ENCODE data around the gene SSU72. TPM values are rescaled to one million over a fixed set of nuclear protein-coding genes. Genes with fewer than 3 reads are reported as not detected.

The SSU72 gene
- total RNA-seq, 1 donor from 2014 or later = 136 TPM

DNA sequence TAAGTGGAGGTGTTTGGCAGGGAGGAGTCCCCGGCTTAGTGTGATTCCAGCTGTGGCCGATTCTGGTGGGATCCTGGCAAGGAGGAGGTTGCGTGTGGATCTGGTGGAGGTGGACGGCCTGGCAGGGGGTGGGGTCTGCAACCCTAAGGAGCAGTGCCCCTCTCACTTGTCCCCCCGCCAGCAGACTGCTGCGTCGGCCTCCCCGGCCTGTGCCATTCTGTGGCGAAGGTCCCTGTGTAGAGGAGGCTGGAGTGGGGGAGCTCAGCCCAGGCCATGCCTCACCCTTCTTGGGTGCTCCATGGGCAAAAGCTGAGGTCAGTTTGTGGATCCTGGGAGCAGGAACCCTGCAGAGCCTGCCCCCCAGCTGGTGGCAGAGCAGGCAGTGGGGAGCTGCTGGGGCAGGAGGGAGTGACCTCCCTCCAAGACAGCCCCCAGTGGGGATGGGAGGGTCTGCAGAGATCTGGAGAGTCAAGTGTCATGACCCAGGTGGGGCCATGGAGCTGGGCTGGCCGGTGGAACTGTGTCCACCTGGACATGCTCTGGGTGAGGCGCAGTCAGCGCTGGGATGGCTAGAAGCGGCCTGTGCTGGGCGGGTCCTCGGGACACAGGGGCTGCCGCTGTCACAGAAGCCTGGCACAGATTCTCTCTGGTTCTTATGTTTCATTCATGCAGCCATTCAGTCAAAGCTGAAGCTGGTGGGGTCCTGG lies 45.9 kb upstream of the SSU72 start:
- no peak overlapping the region for H3K4me3 ChIP-seq (ENCODE audit: low read depth, low read length)
- DNase-seq (ENCODE audit: low read depth) = no peak
- TF ChIP-seq, protein P1, sequence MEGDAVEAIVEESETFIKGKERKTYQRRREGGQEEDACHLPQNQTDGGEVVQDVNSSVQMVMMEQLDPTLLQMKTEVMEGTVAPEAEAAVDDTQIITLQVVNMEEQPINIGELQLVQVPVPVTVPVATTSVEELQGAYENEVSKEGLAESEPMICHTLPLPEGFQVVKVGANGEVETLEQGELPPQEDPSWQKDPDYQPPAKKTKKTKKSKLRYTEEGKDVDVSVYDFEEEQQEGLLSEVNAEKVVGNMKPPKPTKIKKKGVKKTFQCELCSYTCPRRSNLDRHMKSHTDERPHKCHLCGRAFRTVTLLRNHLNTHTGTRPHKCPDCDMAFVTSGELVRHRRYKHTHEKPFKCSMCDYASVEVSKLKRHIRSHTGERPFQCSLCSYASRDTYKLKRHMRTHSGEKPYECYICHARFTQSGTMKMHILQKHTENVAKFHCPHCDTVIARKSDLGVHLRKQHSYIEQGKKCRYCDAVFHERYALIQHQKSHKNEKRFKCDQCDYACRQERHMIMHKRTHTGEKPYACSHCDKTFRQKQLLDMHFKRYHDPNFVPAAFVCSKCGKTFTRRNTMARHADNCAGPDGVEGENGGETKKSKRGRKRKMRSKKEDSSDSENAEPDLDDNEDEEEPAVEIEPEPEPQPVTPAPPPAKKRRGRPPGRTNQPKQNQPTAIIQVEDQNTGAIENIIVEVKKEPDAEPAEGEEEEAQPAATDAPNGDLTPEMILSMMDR (conservative IDR thresholded peaks at IDR 0.05; ENCODE audit: low read depth, low read length) = no peak

DNA sequence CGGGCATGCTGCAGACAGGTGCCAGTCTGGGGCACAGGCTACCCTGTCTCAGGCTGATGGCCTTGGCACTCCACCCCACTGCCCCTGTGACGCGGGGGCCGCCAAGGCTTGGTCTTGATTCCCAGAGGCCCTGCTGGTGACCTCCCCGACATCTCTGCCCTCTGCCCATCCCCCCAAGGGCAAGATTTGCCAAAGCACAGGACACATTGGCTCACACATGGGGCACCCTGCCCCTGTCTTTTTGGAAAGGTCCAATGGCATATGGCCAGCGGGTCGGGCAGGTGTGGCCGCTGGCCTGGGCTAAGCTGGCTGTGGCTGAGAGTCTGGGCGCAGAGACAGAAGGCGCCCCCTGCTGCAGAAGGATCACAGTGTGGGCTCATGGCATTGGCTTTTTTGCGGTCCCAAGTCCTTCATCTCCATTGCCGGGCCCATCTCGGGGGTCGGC lies 45.3 kb upstream of the SSU72 start:
- no peak overlapping the region for H3K4me3 ChIP-seq (ENCODE audit: low read depth, low read length)
- TF ChIP-seq, protein P1 (conservative IDR thresholded peaks at IDR 0.05; ENCODE audit: low read depth, low read length) = peak; percentile 44
- no peak for DNase-seq (ENCODE audit: low read depth)

DNA sequence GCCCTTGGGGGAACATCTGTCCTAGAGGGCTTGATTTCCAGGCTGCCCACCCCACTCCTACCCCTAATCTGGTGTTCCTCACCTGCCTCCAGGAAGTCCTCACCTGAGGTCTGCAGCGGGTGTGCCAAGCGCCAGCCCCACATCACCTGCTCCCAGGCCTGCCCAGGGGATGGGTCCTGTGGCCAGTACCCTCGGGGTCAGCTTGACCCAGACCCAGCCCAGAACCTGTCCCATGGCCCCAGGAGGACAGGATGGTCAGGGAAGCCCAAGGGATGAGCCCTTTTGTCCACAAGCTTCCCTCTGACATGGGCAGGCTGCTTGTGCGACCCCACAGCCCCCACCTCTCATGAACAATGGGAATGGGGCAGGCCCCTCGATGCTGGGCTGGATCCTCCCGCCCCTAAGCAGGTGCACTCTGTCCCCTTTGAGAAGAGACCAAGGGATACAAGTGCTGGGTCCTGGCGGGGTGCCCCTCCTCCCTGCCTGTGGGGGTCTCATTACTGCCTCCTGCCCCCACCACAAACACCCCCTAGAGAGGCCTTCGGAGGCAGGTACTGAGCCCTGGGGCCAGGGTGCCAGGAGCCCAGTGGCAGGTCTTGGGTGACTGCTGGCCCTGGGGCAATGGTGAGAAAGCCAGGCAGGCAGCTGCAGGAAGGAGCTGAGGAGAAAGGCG lies 43.9 kb upstream of the SSU72 start:
- no peak for DNase-seq (ENCODE audit: low read depth)
- TF ChIP-seq, protein P1 (conservative IDR thresholded peaks at IDR 0.05; ENCODE audit: low read depth, low read length) = no peak
- no peak overlapping the region for H3K4me3 ChIP-seq (ENCODE audit: low read depth, low read length)

DNA sequence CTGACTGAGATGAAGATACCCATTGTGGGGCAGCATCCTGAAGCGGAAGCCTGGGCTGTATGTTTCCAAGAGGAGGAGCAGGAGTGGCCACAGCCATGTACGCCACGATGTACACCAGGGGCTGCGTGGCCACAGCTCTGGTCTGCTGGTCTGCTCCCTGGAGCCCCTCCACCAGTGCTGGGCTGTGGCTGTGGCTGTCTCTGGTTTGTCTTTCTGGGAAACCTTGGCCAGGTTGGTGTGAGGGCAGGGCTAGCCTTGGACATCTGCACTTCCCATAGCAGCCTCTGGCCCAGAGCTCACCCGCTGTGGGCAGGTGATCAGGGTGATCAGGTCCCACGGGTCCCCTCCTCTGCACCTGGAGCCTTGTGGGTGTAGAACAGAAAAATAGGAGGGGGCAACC lies 43.3 kb upstream of the SSU72 start:
- TF ChIP-seq, protein P1 (conservative IDR thresholded peaks at IDR 0.05; ENCODE audit: low read depth, low read length) = no peak
- DNase-seq (ENCODE audit: low read depth) = no peak
- H3K4me3 ChIP-seq (ENCODE audit: low read depth, low read length) = no peak overlapping the region

DNA sequence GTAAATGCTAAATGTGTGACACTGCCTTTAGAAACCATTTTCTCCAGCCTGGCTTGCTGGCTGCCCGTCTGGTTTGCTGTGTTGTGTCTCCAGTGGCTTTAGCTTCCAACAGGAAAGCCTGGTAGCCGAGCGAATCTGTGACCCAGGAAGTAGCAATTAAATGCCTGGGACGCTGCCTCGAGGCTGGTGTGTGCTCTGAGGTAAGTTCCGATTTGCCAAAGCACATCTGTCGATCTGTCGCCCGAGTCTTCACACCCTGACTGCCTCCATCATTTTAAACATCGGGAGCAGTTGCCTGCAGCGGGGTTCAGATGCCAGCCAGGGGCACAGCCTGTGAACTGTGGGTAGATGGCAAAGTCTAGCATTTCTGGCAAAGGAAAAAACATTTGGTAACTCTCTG lies 42.9 kb upstream of the SSU72 start:
- no peak for DNase-seq (ENCODE audit: low read depth)
- TF ChIP-seq, protein P1 (conservative IDR thresholded peaks at IDR 0.05; ENCODE audit: low read depth, low read length) = no peak
- H3K4me3 ChIP-seq (ENCODE audit: low read depth, low read length) = no peak overlapping the region

DNA sequence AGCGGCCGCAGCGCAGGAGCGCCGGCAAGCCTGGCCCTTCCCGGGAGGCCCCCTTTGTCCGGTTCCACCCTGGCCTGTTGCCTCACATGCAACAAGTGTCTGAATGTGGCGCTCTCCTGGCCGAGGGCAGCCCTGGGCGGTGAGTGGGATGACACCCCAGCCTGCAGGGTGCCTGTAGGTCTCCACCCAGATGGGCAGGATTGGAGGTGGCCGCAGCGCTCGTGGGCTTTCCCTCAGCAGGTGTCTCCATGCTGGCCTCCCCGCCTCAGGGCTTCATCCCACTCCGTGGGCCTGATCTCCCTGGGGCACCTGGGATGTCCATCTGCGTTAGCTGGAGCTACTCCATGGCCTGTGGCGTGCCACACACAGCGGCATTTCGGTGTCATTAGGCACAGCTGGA lies 42.2 kb upstream of the SSU72 start:
- DNase-seq (ENCODE audit: low read depth) = no peak
- peak overlapping the region; percentile 99 for H3K4me3 ChIP-seq (ENCODE audit: low read depth, low read length)
- TF ChIP-seq, protein P1 (conservative IDR thresholded peaks at IDR 0.05; ENCODE audit: low read depth, low read length) = no peak

All from epithelial cell of proximal tubule (primary cell).